Neural cell (in vitro differentiated cells): ENCODE measurements around the gene RPLP1. TPM values are rescaled to one million over a fixed set of nuclear protein-coding genes. Genes with fewer than 3 reads are reported as not detected.

Experiments used
- H2AFZ ChIP-seq: fragments of 200-600, 300-800 bp; sonication (generic), shearing (Covaris generic); 2 replicates; pipeline ENCODE4 v1.6.0; 2014; ENCODE audit warnings: low read depth, mild to moderate bottlenecking, antibody characterized with exemption, low read length, moderate library complexity
- H3F3A ChIP-seq: fragments of 200-600 bp; shearing (Covaris generic); 2 replicates; pipeline ENCODE4 v1.6.1; 2016; ENCODE audit warnings: mild to moderate bottlenecking, moderate library complexity, mixed read lengths, antibody characterized with exemption, low read length; ENCODE audit not compliant: insufficient read depth, poor library complexity, severe bottlenecking
- H3K27ac ChIP-seq: fragments of 200-600, 300-800 bp; sonication (generic), shearing (Covaris generic); 2 replicates; pipeline ENCODE4 v1.5.1; 2014; ENCODE audit warnings: mild to moderate bottlenecking, low read length, moderate library complexity
- H3K27me3 ChIP-seq: fragments of 300-800, 200-600 bp; sonication (generic), shearing (Covaris generic); 2 replicates; pipeline ENCODE4 v1.6.0; 2014; ENCODE audit warnings: mild to moderate bottlenecking, low read depth, low read length, moderate library complexity; ENCODE audit not compliant: insufficient read depth
- H3K36me3 ChIP-seq: fragments of 300-800, 200-600 bp; sonication (generic), shearing (Covaris generic); 2 replicates; pipeline ENCODE4 v1.5.1; 2014; ENCODE audit warnings: mild to moderate bottlenecking, antibody characterized with exemption, low read length, moderate library complexity; ENCODE audit not compliant: insufficient read depth
- H3K4me2 ChIP-seq: fragments of 300-800, 200-600 bp; sonication (generic), shearing (Covaris generic); 2 replicates; pipeline ENCODE4 v1.6.0; 2014; ENCODE audit warnings: mild to moderate bottlenecking, low read length
- H3K4me3 ChIP-seq: fragments of 300-800, 200-600 bp; sonication (generic), shearing (Covaris generic); 2 replicates; pipeline ENCODE4 v1.5.1; 2014; ENCODE audit warnings: mild to moderate bottlenecking, low read length, moderate library complexity
- H3K79me2 ChIP-seq: fragments of 200-600 bp; shearing (Covaris generic); replicated peaks from 2 replicates; pipeline ENCODE4 v1.6.0; 2014; ENCODE audit warnings: mild to moderate bottlenecking, low read length, moderate library complexity; ENCODE audit not compliant: insufficient read depth
- H3K9ac ChIP-seq: fragments of 300-800, 200-600 bp; sonication (generic), shearing (Covaris generic); 2 replicates; pipeline ENCODE4 v1.6.1; 2016; ENCODE audit warnings: mild to moderate bottlenecking, low read length, mixed read lengths
- H3K9me2 ChIP-seq: fragments of 200-600 bp; shearing (Covaris generic); 2 replicates; pipeline ENCODE4 v1.6.1; 2016; ENCODE audit warnings: mild to moderate bottlenecking, low read length, mixed read lengths; ENCODE audit not compliant: insufficient read depth
- H3K9me3 ChIP-seq: fragments of 200-600, 300-800 bp; sonication (generic), shearing (Covaris generic); 2 replicates; pipeline ENCODE4 v1.6.1; 2016; ENCODE audit warnings: mild to moderate bottlenecking, mixed run types, low read length, moderate library complexity, mixed read lengths
- H4K20me1 ChIP-seq: fragments of 200-600 bp; shearing (Covaris generic); 2 replicates; pipeline ENCODE4 v1.6.1; 2016; ENCODE audit warnings: mild to moderate bottlenecking, mixed run types; ENCODE audit not compliant: insufficient read depth
- CTCF ChIP-seq: fragments of 450-650 bp; IDR thresholded peaks from 2 replicates; pipeline ENCODE4 v1.5.1; 2014; ENCODE audit warnings: antibody characterized with exemption, mild to moderate bottlenecking, moderate library complexity; ENCODE audit not compliant: poor library complexity, severe bottlenecking
- EP300 ChIP-seq: fragments of 450-650 bp; conservative IDR thresholded peaks from 2 replicates; pipeline ENCODE4 v1.6.1; 2014; ENCODE audit warnings: antibody characterized with exemption, mild to moderate bottlenecking, moderate library complexity; ENCODE audit not compliant: poor library complexity, severe bottlenecking
- EZH2 ChIP-seq: fragments of 200-600, 300-800 bp; shearing (Covaris generic), sonication (generic); IDR thresholded peaks from 2 replicates; pipeline ENCODE4 v1.6.1; 2014; ENCODE audit warnings: antibody characterized with exemption, low read length, borderline replicate concordance, mild to moderate bottlenecking; ENCODE audit not compliant: insufficient read depth, poor library complexity, severe bottlenecking
- MXI1 ChIP-seq: fragments of 450-650 bp; conservative IDR thresholded peaks from 2 replicates; pipeline ENCODE4 v1.6.1; 2014; ENCODE audit warnings: antibody characterized with exemption, mild to moderate bottlenecking; ENCODE audit not compliant: poor library complexity, severe bottlenecking
- RAD21 ChIP-seq: fragments of 450-650 bp; conservative IDR thresholded peaks from 2 replicates; pipeline ENCODE4 v1.6.1; 2014; ENCODE audit warnings: antibody characterized with exemption, mild to moderate bottlenecking, moderate library complexity
- SMC3 ChIP-seq: fragments of 450-650 bp; conservative IDR thresholded peaks from 2 replicates; pipeline ENCODE4 v1.6.1; 2014; ENCODE audit warnings: antibody characterized with exemption, mild to moderate bottlenecking, moderate library complexity; ENCODE audit not compliant: poor library complexity
- TAF1 ChIP-seq: IDR thresholded peaks from 2 replicates; pipeline ENCODE4 v1.6.1; 2012; ENCODE audit warnings: low read depth
- polyA plus RNA-seq: library from polyadenylated mRNA; depleted of rRNA; stranded (reverse); fragments of >200 nt; gene quantifications from 2 replicates; pipeline ENCODE4 v1.2.3, GENCODE V29; 2014

The RPLP1 gene
- polyA plus RNA-seq, 1 donor from 2014 or later = 37.5 TPM

- H3K4me2 ChIP-seq = no peak overlapping the region
- H3K4me3 ChIP-seq = no peak overlapping the region
- H4K20me1 ChIP-seq = no peaks in the 10 kb centered on the region
- H3K27ac ChIP-seq = no peak overlapping the region
- no peak overlapping the region for H3K9ac ChIP-seq
- H3K9me3 ChIP-seq = no peaks in the 10 kb centered on the region
- H2AFZ ChIP-seq = no peak overlapping the region
- no peaks in the 10 kb centered on the region for H3K27me3 ChIP-seq
- H3F3A ChIP-seq = no peaks in the 10 kb centered on the region
- H3K9me2 ChIP-seq = no peaks in the 10 kb centered on the region
- no peak for TF ChIP-seq EP300
- no peaks in the 10 kb centered on the region for H3K36me3 ChIP-seq
- peaks cover 25% of the 10 kb centered on the region for H3K79me2 ChIP-seq
These were observed 5.0 kb downstream of the RPLP1 start for GRCh38 chr15:69457304-69458280.

- Histone ChIP-seq H3F3A (no peaks in the 10 kb centered on the region), H3K79me2 (peaks cover 16% of the 10 kb centered on the region), H3K9ac (no peak overlapping the region), H3K9me3 (no peaks in the 10 kb centered on the region), H3K27me3 (no peaks in the 10 kb centered on the region), H3K27ac (no peak overlapping the region), H3K4me3 (no peak overlapping the region), H3K36me3 (no peaks in the 10 kb centered on the region), H3K4me2 (no peak overlapping the region), H3K9me2 (no peaks in the 10 kb centered on the region), H4K20me1 (no peaks in the 10 kb centered on the region), H2AFZ (no peak overlapping the region)
- no peak for TF ChIP-seq EZH2
- TF ChIP-seq TAF1 = no peak
- TF ChIP-seq CTCF = no peak
These were observed 6.4 kb downstream of the RPLP1 start for GRCh38 chr15:69459066-69459465.

GRCh38 chr15:69460481-69460880, 7.9 kb downstream of the RPLP1 start:
- H3K9me2 ChIP-seq = no peaks in the 10 kb centered on the region
- H2AFZ ChIP-seq = no peak overlapping the region
- no peaks in the 10 kb centered on the region for H4K20me1 ChIP-seq
- no peaks in the 10 kb centered on the region for H3K27me3 ChIP-seq
- no peak overlapping the region for H3K4me3 ChIP-seq
- peaks cover 2% of the 10 kb centered on the region for H3K79me2 ChIP-seq
- no peaks in the 10 kb centered on the region for H3F3A ChIP-seq
- H3K9ac ChIP-seq = no peak overlapping the region
- no peak overlapping the region for H3K27ac ChIP-seq
- H3K36me3 ChIP-seq = no peaks in the 10 kb centered on the region
- TF ChIP-seq CTCF (no peak), TAF1 (no peak), MXI1 (no peak), RAD21 (no peak), SMC3 (no peak), EZH2 (no peak)
- H3K9me3 ChIP-seq = no peaks in the 10 kb centered on the region
- no peak overlapping the region for H3K4me2 ChIP-seq
